Body of pancreas (tissue), 4 donors: ENCODE results near the gene DOK4.

ENCODE experiments used
- POLR2A ChIP-seq, 3 donors: fragments of 450-650 bp; IDR thresholded peaks; one replicate each; pipeline ENCODE4 v1.6.1; 2016; ENCODE audit warnings: antibody characterized with exemption in 3 of 3, mild to moderate bottlenecking in 2 of 3
- TF ChIP-seq, protein P1 (sequence below), 7 experiments: fragments of 450-650 bp in 4 of 7; fragments of 200-600 bp in 3 of 7; sonication (generic) in 3 of 7; IDR thresholded peaks; one replicate each; pipeline ENCODE4 v1.5.1; 2016 to 2019; ENCODE audit warnings: antibody characterized with exemption in 7 of 7

DNA sequence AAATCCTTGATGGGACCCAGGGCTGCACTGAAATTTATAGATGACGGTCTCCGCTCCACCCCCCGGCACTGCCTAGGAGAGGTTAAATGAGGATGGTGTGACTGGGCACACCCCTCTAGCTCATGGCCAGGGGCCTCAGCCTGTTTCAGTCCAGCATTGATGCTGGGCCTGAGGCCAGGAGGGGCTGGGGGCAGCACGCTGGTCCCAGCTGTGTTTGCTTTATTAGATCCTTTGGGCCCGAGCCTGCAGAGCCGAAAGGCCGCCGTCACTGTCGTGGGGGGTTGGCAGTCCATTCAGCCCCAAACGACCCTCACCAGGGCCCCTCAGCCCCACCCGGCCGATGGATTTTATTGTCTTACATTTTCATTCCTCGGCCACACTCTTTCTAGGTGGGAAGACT, 10.8 kb upstream of the DOK4 start:
- TF ChIP-seq, protein P1, sequence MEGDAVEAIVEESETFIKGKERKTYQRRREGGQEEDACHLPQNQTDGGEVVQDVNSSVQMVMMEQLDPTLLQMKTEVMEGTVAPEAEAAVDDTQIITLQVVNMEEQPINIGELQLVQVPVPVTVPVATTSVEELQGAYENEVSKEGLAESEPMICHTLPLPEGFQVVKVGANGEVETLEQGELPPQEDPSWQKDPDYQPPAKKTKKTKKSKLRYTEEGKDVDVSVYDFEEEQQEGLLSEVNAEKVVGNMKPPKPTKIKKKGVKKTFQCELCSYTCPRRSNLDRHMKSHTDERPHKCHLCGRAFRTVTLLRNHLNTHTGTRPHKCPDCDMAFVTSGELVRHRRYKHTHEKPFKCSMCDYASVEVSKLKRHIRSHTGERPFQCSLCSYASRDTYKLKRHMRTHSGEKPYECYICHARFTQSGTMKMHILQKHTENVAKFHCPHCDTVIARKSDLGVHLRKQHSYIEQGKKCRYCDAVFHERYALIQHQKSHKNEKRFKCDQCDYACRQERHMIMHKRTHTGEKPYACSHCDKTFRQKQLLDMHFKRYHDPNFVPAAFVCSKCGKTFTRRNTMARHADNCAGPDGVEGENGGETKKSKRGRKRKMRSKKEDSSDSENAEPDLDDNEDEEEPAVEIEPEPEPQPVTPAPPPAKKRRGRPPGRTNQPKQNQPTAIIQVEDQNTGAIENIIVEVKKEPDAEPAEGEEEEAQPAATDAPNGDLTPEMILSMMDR (IDR thresholded peaks at IDR 0.05) = no peak
- no peak for TF ChIP-seq POLR2A (IDR thresholded peaks at IDR 0.05)
